ACHN (cell line): ENCODE results near the gene CPSF7.
A peak's percentile ranks its signal among the peaks of the same experiment; 100 is the strongest.
"Not testable (repeated sequence)": the region's sequence is repeated elsewhere in the genome, so short reads cannot be mapped to it uniquely, and the experiment has no call there.

Experiments
- DNase-seq: peaks from one replicate; pipeline ENCODE4 v3.0.0-alpha.2; 2015
- in situ Hi-C: cut with HindIII; loops from 2 replicates; pipeline ENCODE4 v1.10.0; 2017; ENCODE audit warnings: low sequenced_read_pairs, low pct_ligation_motif_present, low pct_unique_long_range_greater_than_20kb

The CPSF7 gene

GRCh38 chr11:61403658-61404057 lies 26.1 kb downstream of the CPSF7 start:
- in situ Hi-C loops: no loop called here
- no peak for DNase-seq

- in situ Hi-C loops: no loop called here
- no peak for DNase-seq
Observed at GRCh38 chr11:61401573-61401972, 28.2 kb downstream of the CPSF7 start.

GRCh38 chr11:61401173-61401572 lies 28.6 kb downstream of the CPSF7 start:
- in situ Hi-C loops: no loop called here

GRCh38 chr11:61392981-61393595 lies 36.7 kb downstream of the CPSF7 start:
- in situ Hi-C loops: no loop called here
- peak; percentile 30 for DNase-seq

More at GRCh38 chr11:61401173-61401572, 28.6 kb downstream of the CPSF7 start:
- no peak for DNase-seq

- in situ Hi-C loops: no loop called here
- no peak for DNase-seq
Observed at GRCh38 chr11:61390161-61390560, 39.6 kb downstream of the CPSF7 start.

- in situ Hi-C loops: no loop called here
- no peak for DNase-seq
Observed at GRCh38 chr11:61384271-61385242, 45.2 kb downstream of the CPSF7 start.

- DNase-seq, in situ Hi-C loops: not testable (repeated sequence)
Observed at GRCh38 chr11:61383859-61384258, 45.9 kb downstream of the CPSF7 start.

- in situ Hi-C loops: no loop called here
- no peak for DNase-seq
Observed at GRCh38 chr11:61380884-61381283, 48.9 kb downstream of the CPSF7 start.

- in situ Hi-C loops: no loop called here
- DNase-seq: peak; percentile 38
Observed at GRCh38 chr11:61378713-61379313, 51.0 kb downstream of the CPSF7 start.

- no peak for DNase-seq
- in situ Hi-C loops: no loop called here
Observed at GRCh38 chr11:61377461-61378160, 52.2 kb downstream of the CPSF7 start.

- DNase-seq: no peak
- in situ Hi-C loops: no loop called here
Observed at GRCh38 chr11:61375761-61376108, 54.0 kb downstream of the CPSF7 start.

- in situ Hi-C loops: no loop called here
- DNase-seq: no peak
Observed at GRCh38 chr11:61372659-61373420, 56.9 kb downstream of the CPSF7 start.

GRCh38 chr11:61370349-61371005 lies 59.3 kb downstream of the CPSF7 start:
- in situ Hi-C loops: no loop called here
- no peak for DNase-seq

- no peak for DNase-seq
- in situ Hi-C loops: no loop called here
Observed at GRCh38 chr11:61369372-61370348, 60.1 kb downstream of the CPSF7 start.

GRCh38 chr11:61368646-61369045 lies 61.1 kb downstream of the CPSF7 start:
- in situ Hi-C loops: no loop called here
- DNase-seq: no peak

GRCh38 chr11:61367406-61367805 lies 62.4 kb downstream of the CPSF7 start:
- in situ Hi-C loops: no loop called here
- no peak for DNase-seq
